Activated T-cell treated with anti-CD3 and anti-CD28 coated beads, Interleukin-2, amount 50 U/mL, for 48 hours (primary cell): ENCODE measurements around the gene WNT11.

ENCODE experiments used
- DNase-seq, 2 experiments: peaks; one replicate each; pipeline ENCODE4 v3.0.0-alpha.2; 2020

Gene WNT11

DNA sequence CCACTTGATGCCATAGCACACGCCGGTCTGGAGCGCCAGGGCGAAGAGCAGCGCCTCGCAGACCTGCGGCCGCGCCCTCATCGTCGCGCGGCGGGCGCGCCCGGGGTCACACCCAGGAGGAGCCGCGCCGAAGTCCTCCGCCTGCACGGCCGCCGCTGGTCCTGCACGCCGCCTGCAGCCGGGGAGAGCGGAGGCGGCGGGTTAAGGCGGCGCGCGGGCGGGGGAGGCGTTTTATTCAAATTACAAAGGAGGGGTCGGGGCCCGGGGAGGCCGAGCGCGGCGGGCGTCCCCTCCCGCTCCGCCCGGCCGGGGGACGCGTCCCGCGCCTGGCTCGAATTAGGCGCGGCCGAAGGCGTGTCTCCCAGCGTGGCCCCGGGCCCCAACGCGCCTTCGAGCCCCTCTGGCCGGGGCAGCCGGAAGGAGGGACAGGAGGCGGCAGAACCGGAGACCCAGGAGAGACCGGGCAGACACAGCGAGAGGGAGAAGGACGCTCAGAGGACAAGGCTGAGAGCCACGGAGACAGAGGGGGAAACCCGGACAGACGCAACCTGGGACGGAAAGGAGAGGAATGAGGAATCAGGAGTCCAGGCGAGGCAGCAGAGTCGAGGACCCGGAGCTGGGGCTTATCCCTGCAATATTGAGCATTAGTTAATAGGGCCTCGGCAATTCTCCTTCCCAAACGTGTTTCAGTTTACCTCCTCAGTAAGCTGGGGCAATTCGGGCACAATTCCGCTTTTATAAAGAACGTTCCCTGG is at the start of gene WNT11:
Gene WNT11 (minus strand): TSS at position 176 of the 755 bp plus-strand sequence. CDS start 95 bp downstream, at position 81.
- DNase-seq = peak; percentile 36 to 43

GRCh38 chr11:76253416-76253815 is 47.1 kb upstream of the WNT11 start:
- no peak for DNase-seq

DNA sequence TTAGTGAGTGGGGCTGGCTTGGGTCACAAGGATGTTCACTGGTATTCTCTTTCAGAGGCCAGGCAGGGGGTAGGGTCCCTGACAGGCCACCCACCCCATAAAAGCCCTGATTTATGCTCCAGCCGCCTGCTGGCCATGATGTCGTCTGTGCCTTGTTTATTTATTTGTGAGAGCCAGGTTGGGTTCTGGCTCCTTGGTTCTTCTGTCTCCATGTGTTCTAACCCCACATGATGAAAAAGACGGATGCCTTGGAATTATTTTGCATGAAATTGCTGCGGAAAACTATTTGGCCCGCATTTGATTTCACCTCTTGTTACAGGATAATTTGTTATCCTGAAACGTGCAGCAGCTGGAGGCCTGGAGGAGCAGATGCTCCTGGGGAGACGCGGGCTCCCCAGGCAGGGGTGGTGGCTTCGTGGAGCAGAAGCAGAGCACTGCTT is 46.3 kb upstream of the WNT11 start:
- no peak for DNase-seq

GRCh38 chr11:76251576-76251975 is 45.3 kb upstream of the WNT11 start:
- no peak for DNase-seq

- no peak for DNase-seq
These were observed 44.9 kb upstream of the WNT11 start for GRCh38 chr11:76251226-76251575.

DNA sequence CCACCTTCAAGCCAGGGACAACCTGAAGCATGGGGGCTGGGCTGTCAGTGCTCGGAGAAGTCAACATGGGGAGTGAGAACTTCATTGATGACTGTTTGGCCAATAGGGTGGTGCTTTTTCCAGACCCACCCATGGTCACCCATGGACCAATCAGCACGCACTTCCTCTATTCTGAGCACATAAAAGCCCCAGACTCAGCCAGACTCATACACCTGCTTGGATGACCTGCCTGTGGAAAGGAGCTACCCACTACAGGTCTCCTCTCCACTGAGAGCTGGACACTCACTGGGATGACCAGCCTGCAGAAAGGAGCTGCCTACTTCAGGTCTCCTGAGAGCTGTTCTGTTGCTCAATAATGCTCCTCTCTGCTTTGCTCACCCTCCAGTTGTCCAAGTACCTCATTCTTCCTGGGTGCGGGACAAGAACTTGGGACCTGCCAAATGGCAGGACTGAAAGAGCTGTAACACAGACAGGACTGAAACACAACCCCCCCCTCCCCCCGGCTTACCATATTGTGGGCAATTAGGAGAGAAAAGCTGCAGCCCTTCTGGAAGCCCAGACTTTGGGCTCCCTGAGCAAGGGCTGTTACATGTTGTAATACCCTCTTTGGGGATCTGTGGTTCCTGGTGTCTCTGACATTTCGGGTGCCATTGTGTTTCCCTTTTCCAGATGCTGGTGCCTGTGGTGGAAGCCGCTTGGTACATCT is 44.4 kb upstream of the WNT11 start:
- no peak for DNase-seq

DNA sequence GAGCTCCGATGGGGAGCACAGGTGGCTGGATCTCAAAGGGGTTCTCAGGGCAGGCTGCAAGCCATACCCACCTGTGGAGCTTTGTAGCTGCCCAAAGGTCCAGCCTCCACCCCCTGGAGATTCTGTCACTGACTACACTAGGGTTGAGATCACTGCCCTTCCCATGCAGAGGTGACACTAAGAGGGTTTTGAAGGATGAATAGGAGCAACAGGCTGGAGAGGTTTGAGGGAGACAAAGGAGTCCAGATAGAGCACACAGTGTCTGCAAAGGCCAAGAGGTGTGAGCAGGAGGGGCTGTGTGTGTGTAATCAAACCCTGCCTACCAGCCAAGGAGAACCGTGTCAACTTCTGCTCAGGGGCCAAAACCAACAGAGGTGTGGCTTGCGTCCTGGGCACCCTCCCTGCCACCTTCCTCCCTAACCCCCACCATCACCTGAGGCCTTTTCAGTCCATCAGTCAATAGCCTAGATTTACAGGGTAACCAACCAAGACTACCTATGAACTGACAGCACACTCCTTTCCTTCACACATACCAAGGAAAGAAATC is 43.0 kb upstream of the WNT11 start:
- DNase-seq = no peak

DNA sequence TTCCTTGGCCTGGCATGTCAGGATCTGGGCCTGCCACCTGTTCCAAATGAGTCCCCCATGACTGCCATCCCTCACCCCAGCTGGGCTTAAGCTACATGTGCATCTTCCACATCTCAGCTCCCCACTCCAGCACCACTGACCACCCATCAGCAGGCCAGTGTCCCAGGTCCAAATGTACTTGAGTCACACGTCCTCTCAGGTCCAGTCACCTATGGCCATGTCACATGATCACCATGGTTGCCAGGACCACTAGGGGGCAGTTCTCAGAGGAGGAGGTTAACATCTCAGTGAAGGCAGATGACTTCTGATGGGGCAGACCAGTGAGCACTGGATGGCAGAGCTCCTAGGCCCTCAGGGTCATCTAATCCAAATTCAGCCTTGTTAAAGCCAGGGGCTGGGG is 41.9 kb upstream of the WNT11 start:
- peak in 1 of 2 experiments; percentile 27 for DNase-seq

DNA sequence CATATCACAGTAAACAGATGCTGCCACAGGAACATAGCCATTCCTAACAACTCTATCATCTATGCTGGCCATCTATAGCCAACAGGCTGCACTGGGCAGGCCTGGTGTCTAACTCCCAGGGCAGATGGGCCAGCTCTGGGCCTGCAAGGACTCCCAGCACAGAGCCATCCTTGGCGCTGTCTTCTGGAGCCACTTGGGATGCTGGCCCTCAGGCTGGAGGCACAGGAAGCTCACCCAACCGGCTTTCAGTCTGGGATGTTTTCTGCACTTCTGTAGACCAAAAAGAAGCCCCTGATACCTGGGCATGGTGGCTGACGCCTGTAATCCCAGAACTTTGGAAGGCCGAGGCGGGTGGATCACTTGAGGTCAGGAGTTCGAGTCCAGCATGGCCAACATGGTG is 40.8 kb upstream of the WNT11 start:
- no peak for DNase-seq

DNA sequence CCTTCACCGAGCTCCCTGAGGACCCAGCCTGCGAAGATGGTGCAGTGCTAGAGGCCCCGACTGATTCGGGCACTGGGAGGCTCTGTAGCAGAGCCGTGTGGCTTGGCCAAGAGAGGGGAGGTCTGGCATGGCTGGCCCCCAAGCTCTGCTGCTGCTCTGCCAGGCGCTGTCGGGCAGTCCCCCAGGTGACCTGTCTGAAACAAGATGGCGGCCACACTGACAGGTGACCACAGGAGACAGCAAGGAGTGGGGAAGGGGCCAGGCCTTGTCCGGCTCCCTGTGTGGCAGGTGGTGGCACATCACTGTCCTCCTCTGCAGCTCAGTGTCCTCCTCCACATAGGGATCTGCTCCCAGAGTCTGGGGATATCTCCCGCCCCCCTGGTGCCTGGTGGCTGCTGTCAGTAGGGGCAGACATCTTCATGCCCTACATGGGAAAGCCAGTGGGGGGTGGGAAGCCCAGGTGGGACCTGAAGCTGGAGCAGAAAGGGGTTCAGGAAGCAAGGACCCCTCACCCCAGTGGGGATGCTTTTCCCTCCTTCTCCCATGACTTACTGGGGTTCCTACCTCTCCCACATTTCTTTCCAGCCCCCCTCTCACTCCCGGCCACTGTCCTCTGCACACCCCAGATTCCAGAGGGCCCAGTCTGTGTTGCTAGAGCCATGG is 40.1 kb upstream of the WNT11 start:
- DNase-seq = no peak

DNA sequence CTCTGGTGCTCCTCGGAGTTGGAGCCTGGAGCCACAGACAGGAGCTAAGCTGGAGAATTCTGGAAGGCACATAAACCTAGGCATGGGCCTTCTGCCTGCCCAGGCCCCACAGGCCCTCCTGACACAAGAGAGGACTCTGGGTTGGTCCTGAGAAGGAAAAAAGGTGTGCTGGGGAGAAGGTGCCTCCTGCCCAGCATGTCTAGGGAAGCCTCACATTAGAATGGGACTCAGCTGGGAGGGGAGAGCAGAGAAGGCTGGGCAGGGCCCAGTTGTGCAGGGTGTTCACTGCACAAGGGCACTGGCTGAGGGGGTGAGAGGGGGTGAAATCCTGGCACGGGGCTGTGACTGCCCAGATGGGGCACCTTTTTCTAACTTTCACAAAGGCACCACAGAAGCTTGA is 39.4 kb upstream of the WNT11 start:
- no peak for DNase-seq

GRCh38 chr11:76244316-76244851 is 38.1 kb upstream of the WNT11 start:
- no peak for DNase-seq

DNA sequence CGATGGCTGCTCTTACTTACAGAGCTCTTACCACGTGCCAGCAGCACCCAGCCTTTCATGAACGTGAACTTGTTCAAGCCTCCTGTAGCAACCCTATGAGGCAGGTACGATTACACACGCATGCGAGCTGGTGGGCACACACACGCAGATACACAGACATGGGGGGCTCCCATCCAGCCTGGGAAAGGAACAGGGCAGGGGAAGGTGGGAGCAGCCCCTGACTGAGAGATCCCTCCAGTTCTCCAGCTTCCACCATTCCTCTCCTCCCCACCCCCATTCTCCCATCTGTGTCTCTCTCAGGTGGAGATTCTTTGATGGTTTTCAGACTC is 37.6 kb upstream of the WNT11 start:
- DNase-seq = no peak

DNA sequence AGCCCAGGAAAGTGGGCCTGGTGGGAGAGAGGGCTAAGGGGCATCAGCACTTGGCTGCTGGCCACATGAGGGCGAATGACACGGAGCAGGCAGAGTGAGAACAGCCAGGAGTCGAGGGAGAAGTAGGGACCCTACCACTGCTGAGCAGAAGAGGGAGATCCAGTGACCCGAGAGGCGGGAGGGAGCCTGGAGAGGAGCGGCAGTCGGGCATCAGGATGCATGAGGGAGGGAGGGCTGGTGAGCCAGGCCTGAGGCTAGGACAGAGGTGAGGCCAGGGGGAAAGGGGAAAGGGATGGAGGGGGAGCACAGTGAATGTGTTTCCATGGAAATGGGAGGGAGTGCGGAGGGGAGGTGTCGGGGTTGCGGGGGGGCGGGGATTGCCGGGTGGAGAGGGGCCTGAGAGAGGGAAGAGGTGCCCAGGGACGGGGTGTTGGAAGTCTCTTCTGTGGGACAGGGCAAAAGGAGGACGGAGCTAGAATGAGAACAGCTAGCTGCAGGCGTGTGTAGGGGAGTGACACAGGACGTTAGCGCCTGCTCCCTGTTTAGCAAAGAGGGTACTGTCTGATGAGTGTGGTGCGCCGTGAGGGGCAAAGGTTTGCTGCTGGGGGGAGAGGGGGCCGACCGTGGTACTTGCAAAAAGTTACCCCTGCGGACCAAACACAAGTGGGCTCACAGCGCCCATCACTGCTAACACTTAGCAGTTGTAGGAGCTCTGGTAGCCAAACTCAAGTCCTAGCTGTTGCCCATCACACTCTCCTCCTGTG is 37.1 kb upstream of the WNT11 start:
- DNase-seq = no peak

DNA sequence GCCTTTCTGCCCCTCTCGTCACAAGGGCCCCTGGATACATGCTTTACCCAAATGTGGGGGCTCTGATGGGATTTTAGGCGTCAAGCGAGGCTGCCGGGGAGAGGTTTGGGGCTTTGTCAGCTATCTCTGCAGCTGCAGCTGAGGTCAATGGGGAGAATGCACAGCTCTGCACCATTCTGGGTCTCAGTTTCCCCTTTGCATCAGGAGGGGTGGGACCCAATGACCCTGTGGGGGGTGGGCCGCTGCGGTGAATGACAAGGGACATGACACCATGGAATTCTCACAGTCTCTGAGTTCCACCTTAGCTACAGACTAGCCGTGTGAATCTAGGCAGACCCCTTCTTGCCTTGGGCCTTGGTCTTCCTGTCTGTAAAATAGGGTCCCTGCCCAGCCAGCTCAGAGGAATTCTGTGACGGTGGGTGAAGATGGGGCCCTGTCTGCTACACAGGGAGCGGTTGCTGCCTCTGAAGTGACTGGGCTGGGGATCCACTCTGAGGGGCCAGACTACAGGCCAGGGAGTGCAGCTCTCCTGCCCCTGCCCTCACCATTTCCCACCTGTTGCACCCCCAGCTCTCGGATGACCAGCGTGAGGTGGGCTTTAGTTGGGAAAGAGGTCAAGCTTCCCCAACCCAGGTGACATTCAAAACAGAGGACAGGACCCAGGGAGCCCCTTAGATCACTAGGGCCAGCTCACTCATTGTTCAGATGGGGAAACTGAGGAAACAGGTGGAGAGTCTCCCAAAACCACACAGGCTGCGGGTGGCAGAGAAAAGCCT is 35.9 kb upstream of the WNT11 start:
- DNase-seq = no peak

DNA sequence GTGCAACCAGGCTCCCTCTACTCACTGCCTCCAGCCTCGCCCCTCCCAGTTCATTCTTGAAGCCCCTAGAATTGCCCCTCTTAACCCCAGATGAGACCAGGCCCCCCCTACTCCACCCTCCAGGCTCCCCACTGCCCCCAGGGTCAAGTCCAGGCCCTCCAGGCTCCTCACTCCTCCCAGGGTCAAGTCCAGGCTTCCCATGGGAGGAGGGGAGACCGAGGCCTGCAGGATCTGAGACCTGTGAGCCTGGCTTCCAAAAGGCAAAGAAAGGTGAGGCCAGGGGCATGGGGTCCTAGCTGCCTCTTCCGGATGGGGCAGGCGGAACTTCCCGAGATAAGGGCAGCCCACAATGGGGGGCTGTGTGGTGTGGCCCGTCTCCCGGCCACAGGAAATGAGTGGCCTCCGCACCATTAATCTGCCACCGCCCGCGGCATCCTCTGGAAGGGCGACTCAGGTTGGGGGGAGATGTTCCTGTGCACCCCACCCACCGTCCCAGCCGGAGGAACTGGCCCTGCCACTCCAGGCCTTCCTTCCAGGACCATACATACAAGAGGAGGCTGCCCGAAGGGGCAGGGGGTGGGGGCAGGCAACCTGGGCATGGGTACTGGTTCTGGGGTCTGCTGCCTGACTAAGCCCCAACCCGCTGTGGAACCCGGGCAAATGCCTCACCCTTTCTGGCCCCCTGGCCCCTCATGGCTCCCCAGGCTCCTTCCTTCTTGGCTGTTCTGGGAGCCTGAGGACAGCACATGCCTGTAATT is 35.1 kb upstream of the WNT11 start:
- DNase-seq = no peak

- DNase-seq = no peak
These were observed 34.4 kb upstream of the WNT11 start for GRCh38 chr11:76240666-76241065.

DNA sequence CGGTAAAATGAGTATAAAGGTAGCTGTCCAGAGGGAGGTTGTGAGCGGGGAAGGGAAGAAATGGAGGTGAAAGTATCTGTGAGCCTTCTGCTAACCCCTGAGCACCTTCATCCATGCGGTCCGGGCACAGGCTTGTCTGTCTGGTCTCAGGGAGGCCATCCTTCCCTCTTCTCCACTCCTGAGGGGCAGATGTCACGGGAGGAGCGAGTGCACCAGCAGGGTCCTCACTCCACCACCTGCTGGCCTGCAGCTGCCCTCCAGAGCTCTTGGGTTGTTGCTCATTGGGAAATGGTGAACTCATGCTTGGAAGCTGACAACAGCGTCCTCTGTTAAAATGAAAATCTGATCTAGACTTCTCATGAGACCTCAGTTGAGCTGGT is 33.8 kb upstream of the WNT11 start:
- no peak for DNase-seq

DNA sequence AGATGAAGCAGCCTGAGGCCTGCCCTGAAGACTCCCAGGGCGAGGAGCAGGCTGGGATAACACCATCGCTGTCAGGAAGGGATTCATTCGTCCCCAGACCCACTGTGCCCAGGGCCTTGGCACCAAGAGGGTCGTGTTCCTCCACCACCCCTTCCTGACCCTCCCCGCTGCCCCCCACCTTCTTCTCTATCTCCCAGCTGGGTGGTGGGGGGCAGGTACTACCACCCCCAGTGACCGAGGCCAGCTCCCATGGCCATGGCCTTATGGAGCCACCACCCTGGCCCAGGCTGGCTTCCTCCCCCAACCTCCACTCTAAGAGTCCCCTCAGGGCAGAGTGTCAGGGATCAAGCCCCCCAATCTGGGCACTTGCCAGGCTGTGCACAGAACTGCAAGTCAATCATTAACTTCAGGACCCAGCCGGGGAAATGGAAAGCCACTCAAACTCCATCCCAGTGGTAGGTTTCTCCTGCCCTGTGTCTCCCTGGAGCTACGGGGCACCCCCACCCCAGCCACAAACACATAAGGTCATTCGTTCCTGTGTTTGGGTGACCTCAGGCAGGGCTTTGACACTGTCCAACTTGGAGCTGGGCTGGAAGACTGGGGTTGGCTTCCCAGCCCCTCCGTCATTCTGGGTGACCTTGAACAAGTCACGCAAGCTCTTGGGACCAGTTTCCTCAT is 33.3 kb upstream of the WNT11 start:
- DNase-seq = no peak

DNA sequence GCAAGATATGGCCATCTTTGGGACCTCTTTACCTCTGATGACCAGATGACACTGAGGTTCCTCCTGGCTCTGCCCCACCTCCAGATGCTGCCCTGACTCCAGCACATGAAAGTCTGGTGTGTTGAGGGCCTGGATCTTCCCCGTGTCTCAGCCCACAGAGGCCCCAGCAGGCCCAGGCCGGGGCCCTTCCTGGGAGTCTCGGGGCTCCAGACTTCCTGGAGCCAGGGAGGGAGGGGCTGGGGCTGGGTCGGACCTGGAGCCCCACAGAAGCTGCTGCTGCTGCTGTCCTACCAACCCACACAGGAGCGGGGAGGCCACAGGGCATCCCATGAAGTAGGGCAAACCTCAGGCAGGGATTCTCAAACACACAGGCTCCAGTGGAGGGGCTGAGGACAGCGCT is 32.2 kb upstream of the WNT11 start:
- no peak for DNase-seq

GRCh38 chr11:76237914-76238313 is 31.6 kb upstream of the WNT11 start:
- no peak for DNase-seq
